GM19351 (cell line): ENCODE results near the gene ZSWIM7.

ENCODE experiments used
- ATAC-seq: cut with Tn5 transposase; IDR thresholded peaks from one replicate; pipeline ENCODE4 v1.9.1; 2021; ENCODE audit warnings: mild to moderate bottlenecking, moderate library complexity; ENCODE audit not compliant: unreplicated experiment

The ZSWIM7 gene

GRCh38 chr17:15999141-15999973 is at the start of gene ZSWIM7, which contains the start of gene TTC19:
Gene ZSWIM7, minus strand, starts transcription at chr17:15999704. Its CDS starts 110 bp downstream, at chr17:15999594.
Gene TTC19, plus strand, starts transcription at chr17:15999824. Its CDS starts 25 bp downstream, at chr17:15999849.
- peak; percentile 95 for ATAC-seq

GRCh38 chr17:16048811-16049449 is 49.4 kb upstream of the ZSWIM7 start:
- ATAC-seq, result no peak

- ATAC-seq, result no peak
These were observed 47.5 kb upstream of the ZSWIM7 start for GRCh38 chr17:16046966-16047365.

GRCh38 chr17:16044487-16044886 is 45.0 kb upstream of the ZSWIM7 start:
- no peak for ATAC-seq

GRCh38 chr17:16040710-16041251 is 41.3 kb upstream of the ZSWIM7 start:
- no peak for ATAC-seq

GRCh38 chr17:16037636-16038035 is 38.1 kb upstream of the ZSWIM7 start:
- no peak for ATAC-seq

- no peak for ATAC-seq
These were observed 36.8 kb upstream of the ZSWIM7 start for GRCh38 chr17:16036261-16036660.

- no peak for ATAC-seq
These were observed 34.3 kb upstream of the ZSWIM7 start for GRCh38 chr17:16033729-16034349.

- peak; percentile 98 for ATAC-seq
These were observed 28.4 kb upstream of the ZSWIM7 start for GRCh38 chr17:16027708-16028584.

GRCh38 chr17:16026895-16027294 is 27.4 kb upstream of the ZSWIM7 start:
- ATAC-seq, result no peak

- ATAC-seq, result no peak
These were observed 25.7 kb upstream of the ZSWIM7 start for GRCh38 chr17:16025202-16025601.

GRCh38 chr17:16023881-16024280 is 24.4 kb upstream of the ZSWIM7 start:
- no peak for ATAC-seq

GRCh38 chr17:16019347-16019746 is 19.8 kb upstream of the ZSWIM7 start:
- no peak for ATAC-seq

- ATAC-seq, result no peak
These were observed 14.5 kb upstream of the ZSWIM7 start for GRCh38 chr17:16013943-16014407.

GRCh38 chr17:16007439-16007838 is 7.9 kb upstream of the ZSWIM7 start:
- ATAC-seq, result no peak

- no peak for ATAC-seq
These were observed 6.1 kb upstream of the ZSWIM7 start for GRCh38 chr17:16005636-16006035.

GRCh38 chr17:16003841-16004240 is 4.3 kb upstream of the ZSWIM7 start:
- ATAC-seq, result no peak

- no peak for ATAC-seq
These were observed 3.3 kb upstream of the ZSWIM7 start for GRCh38 chr17:16002708-16003260.

GRCh38 chr17:16001226-16001897 is 1.9 kb upstream of the ZSWIM7 start:
- no peak for ATAC-seq
